ENCODE results near the gene TGFBI.

DNA sequence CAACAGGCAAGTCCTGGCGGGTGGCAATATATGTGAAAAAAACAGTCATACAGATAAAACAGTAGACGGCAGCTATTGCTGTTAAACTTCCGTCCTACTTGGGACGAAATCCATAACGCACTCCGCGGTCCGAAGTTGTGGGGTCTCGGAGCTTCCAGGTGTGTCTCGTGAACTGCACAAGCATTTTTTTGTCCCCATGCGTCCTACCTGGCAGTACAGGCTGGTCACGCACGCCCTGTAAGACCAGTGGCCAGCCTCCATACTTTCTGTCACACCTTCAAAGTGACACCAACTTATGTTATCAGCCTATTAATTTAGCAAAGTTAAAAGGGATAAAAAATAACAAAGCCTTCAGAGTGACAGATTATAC, 51.3 kb downstream of the TGFBI start:
- no peak for TF ChIP-seq POLR2AphosphoS5 (IDR thresholded peaks at IDR 0.05; ENCODE audit: low read depth, low read length)
- no peak for TF ChIP-seq REST (IDR thresholded peaks at IDR 0.05; ENCODE audit: insufficient read depth in 1 of 2, low read depth in 2 of 2, low read length in 2 of 2)
